ENCODE results near the gene S1PR3.

Gene S1PR3

GRCh38 chr9:88969646-88970373 is 21.5 kb upstream of the S1PR3 start:
- DNase-seq, result no peak

- no peak for DNase-seq
Measured at GRCh38 chr9:88971131-88971960, 19.9 kb upstream of the S1PR3 start.

- DNase-seq, result no peak
Measured at GRCh38 chr9:88972401-88972800, 18.9 kb upstream of the S1PR3 start.

- DNase-seq, result no peak
Measured at GRCh38 chr9:88973281-88974045, 17.8 kb upstream of the S1PR3 start.

- DNase-seq, result no peak
Measured at GRCh38 chr9:88974641-88975040, 16.6 kb upstream of the S1PR3 start.

GRCh38 chr9:88975966-88976889 is 15.0 kb upstream of the S1PR3 start:
- no peak for DNase-seq

GRCh38 chr9:88976890-88977257 is 14.4 kb upstream of the S1PR3 start:
- no peak for DNase-seq

- DNase-seq, result peak; percentile 31
Measured at GRCh38 chr9:88978034-88978433, 13.2 kb upstream of the S1PR3 start.

GRCh38 chr9:88979021-88979420 is 12.2 kb upstream of the S1PR3 start:
- peak; percentile 11 for DNase-seq

GRCh38 chr9:88979791-88980190 is 11.5 kb upstream of the S1PR3 start:
- DNase-seq, result no peak

GRCh38 chr9:88980740-88981203 is 10.5 kb upstream of the S1PR3 start:
- peak; percentile 97 for DNase-seq

- DNase-seq, result no peak
Measured at GRCh38 chr9:88983865-88984542, 7.3 kb upstream of the S1PR3 start.

GRCh38 chr9:88984543-88984883 is 6.8 kb upstream of the S1PR3 start:
- DNase-seq, result no peak

- no peak for DNase-seq
Measured at GRCh38 chr9:88985616-88986015, 5.7 kb upstream of the S1PR3 start.

GRCh38 chr9:88986776-88987175 is 4.5 kb upstream of the S1PR3 start:
- no peak for DNase-seq

GRCh38 chr9:88987661-88988060 is 3.6 kb upstream of the S1PR3 start:
- no peak for DNase-seq

- DNase-seq, result peak; percentile 31
Measured at GRCh38 chr9:88988796-88989641, 2.2 kb upstream of the S1PR3 start.

- no peak for DNase-seq
Measured at GRCh38 chr9:88990041-88990728, 1.1 kb upstream of the S1PR3 start.

GRCh38 chr9:88990729-88991065 is 571 bp upstream of the S1PR3 start:
- DNase-seq, result no peak

GRCh38 chr9:88992556-88992955 is 1.3 kb downstream of the S1PR3 start:
- DNase-seq, result no peak
